GM12865 (cell line): ENCODE results near the gene NR6A1.

Experiments used
- DNase-seq: peaks from one replicate; pipeline ENCODE4 v3.0.0; 2010; ENCODE audit warnings: low read depth
- H3K4me3 ChIP-seq: 2 replicates; pipeline ENCODE4 v1.5.1; 2011; ENCODE audit warnings: mild to moderate bottlenecking, low read depth, low read length, control low read depth
- CTCF ChIP-seq: IDR thresholded peaks from 2 replicates; pipeline ENCODE4 v1.5.1; 2011; ENCODE audit warnings: low read length, control low read depth, low read depth, inconsistent platforms; ENCODE audit not compliant: insufficient read depth; ENCODE audit errors: missing control alignments

Gene NR6A1

GRCh38 chr9:124680714-124681390 lies 90.3 kb downstream of the NR6A1 start:
- no peak for TF ChIP-seq CTCF
- H3K4me3 ChIP-seq = no peak overlapping the region
- no peak for DNase-seq

- DNase-seq = no peak
- no peak for TF ChIP-seq CTCF
- H3K4me3 ChIP-seq = no peak overlapping the region
Observed at GRCh38 chr9:124680049-124680448, 91.1 kb downstream of the NR6A1 start.

- no peak overlapping the region for H3K4me3 ChIP-seq
- DNase-seq = no peak
- no peak for TF ChIP-seq CTCF
Observed at GRCh38 chr9:124676159-124676551, 95.0 kb downstream of the NR6A1 start.

- DNase-seq = no peak
- no peak overlapping the region for H3K4me3 ChIP-seq
Observed at GRCh38 chr9:124675261-124676158, 95.6 kb downstream of the NR6A1 start.

GRCh38 chr9:124674651-124675050 lies 96.5 kb downstream of the NR6A1 start:
- DNase-seq = no peak
- no peak overlapping the region for H3K4me3 ChIP-seq
- no peak for TF ChIP-seq CTCF

More at GRCh38 chr9:124675261-124676158, 95.6 kb downstream of the NR6A1 start:
- no peak for TF ChIP-seq CTCF

- TF ChIP-seq CTCF = no peak
- no peak for DNase-seq
- H3K4me3 ChIP-seq = no peak overlapping the region
Observed at GRCh38 chr9:124673063-124673462, 98.0 kb downstream of the NR6A1 start.
